RWPE2 (cell line): ENCODE data around the gene DENND5A.
"Not testable (repeated sequence)": the region's sequence is repeated elsewhere in the genome, so short reads cannot be mapped to it uniquely, and the experiment has no call there.

Experiments
- ATAC-seq: fragments of 200-7000 bp; cut with Tn5 transposase; 3 replicates; pipeline ENCODE4 v1.9.1; 2021; ENCODE audit warnings: low read depth
- DNase-seq: peaks from one replicate; pipeline ENCODE4 v3.0.0-alpha.2; 2020; ENCODE audit warnings: low spot score
- H3K27ac ChIP-seq: fragments of 450-650 bp; 2 replicates; pipeline ENCODE4 v1.5.1; 2017; ENCODE audit warnings: mild to moderate bottlenecking; ENCODE audit not compliant: poor library complexity, severe bottlenecking
- H3K27me3 ChIP-seq: fragments of 250-450 bp; sonication (Bioruptor Pico); 2 replicates; pipeline ENCODE4 v1.5.1; 2021; ENCODE audit warnings: mild to moderate bottlenecking, moderate library complexity; ENCODE audit not compliant: insufficient read depth, poor library complexity, severe bottlenecking
- H3K36me3 ChIP-seq: fragments of 250-450 bp; sonication (Bioruptor Pico); 2 replicates; pipeline ENCODE4 v1.5.1; 2020; ENCODE audit warnings: low read depth, mild to moderate bottlenecking, moderate library complexity
- H3K4me1 ChIP-seq: fragments of 250-450 bp; sonication (Bioruptor Pico); 2 replicates; pipeline ENCODE4 v1.5.1; 2021; ENCODE audit warnings: mild to moderate bottlenecking, moderate library complexity; ENCODE audit not compliant: insufficient read depth, poor library complexity, severe bottlenecking
- H3K4me3 ChIP-seq: fragments of 250-450 bp; sonication (Bioruptor Pico); 2 replicates; pipeline ENCODE4 v1.5.1; 2021; ENCODE audit warnings: mild to moderate bottlenecking, moderate library complexity; ENCODE audit not compliant: severe bottlenecking
- H3K9me3 ChIP-seq: fragments of 250-450 bp; sonication (Bioruptor Pico); 2 replicates; pipeline ENCODE4 v1.5.1; 2021; ENCODE audit warnings: mild to moderate bottlenecking, moderate library complexity; ENCODE audit not compliant: severe bottlenecking
- CTCF ChIP-seq: fragments of 450-650 bp; IDR thresholded peaks from one replicate; pipeline ENCODE4 v1.5.1; 2017; ENCODE audit warnings: mild to moderate bottlenecking, moderate library complexity; ENCODE audit not compliant: poor library complexity, severe bottlenecking

DENND5A gene

GRCh38 chr11:9264316-9265210 is 587 bp downstream of the DENND5A start:
- peak overlapping the region; percentile 45 for H3K27ac ChIP-seq
- ATAC-seq (peak; percentile 61), DNase-seq (no peak)
- H3K36me3 ChIP-seq = no peaks in the 10 kb centered on the region
- H3K27me3 ChIP-seq = no peaks in the 10 kb centered on the region
- H3K9me3 ChIP-seq = no peaks in the 10 kb centered on the region
- no peaks in the 10 kb centered on the region for H3K4me1 ChIP-seq
- peak overlapping the region; percentile 62 for H3K4me3 ChIP-seq
- no peak for TF ChIP-seq CTCF

GRCh38 chr11:9263840-9264315 is 1.3 kb downstream of the DENND5A start:
- peak overlapping the region; percentile 62 for H3K4me3 ChIP-seq
- no peaks in the 10 kb centered on the region for H3K4me1 ChIP-seq
- peak overlapping the region; percentile 45 for H3K27ac ChIP-seq
- H3K27me3 ChIP-seq = no peaks in the 10 kb centered on the region
- no peaks in the 10 kb centered on the region for H3K36me3 ChIP-seq
- no peak for DNase-seq
- no peak for TF ChIP-seq CTCF
- peak; percentile 16; the same call in 2 of the 3 replicates for ATAC-seq
- H3K9me3 ChIP-seq = no peaks in the 10 kb centered on the region

GRCh38 chr11:9260838-9261146 is 4.4 kb downstream of the DENND5A start:
- H3K27ac ChIP-seq, H3K4me3 ChIP-seq: not testable (repeated sequence)

GRCh38 chr11:9259981-9260837 is 4.9 kb downstream of the DENND5A start:
- peaks cover 5% of the 10 kb centered on the region; the same call in 1 of the 2 replicates for H3K36me3 ChIP-seq
- no peak overlapping the region for H3K27ac ChIP-seq
- H3K27me3 ChIP-seq = no peaks in the 10 kb centered on the region
- ATAC-seq = no peak
- peak; percentile 6 for TF ChIP-seq CTCF
- no peak for DNase-seq
- no peaks in the 10 kb centered on the region for H3K4me1 ChIP-seq
- H3K4me3 ChIP-seq = no peak overlapping the region
- no peaks in the 10 kb centered on the region for H3K9me3 ChIP-seq

More at GRCh38 chr11:9260838-9261146, 4.4 kb downstream of the DENND5A start:
- H3K27me3 ChIP-seq, DNase-seq, H3K9me3 ChIP-seq, H3K36me3 ChIP-seq, ATAC-seq, H3K4me1 ChIP-seq: not testable (repeated sequence)

GRCh38 chr11:9258279-9258678 is 6.9 kb downstream of the DENND5A start:
- not testable (repeated sequence) for H3K27ac ChIP-seq, H3K36me3 ChIP-seq, H3K4me3 ChIP-seq, ATAC-seq, H3K4me1 ChIP-seq, H3K27me3 ChIP-seq, H3K9me3 ChIP-seq, DNase-seq
